A549 treated with GW870086 at 1 μM for 4 hours (cell line): Measurements from ENCODE around the gene WDTC1. TPM values are rescaled to one million over a fixed set of nuclear protein-coding genes. Genes with fewer than 3 reads are reported as not detected.

Source experiments
- total RNA-seq: library from RNA; stranded (reverse); fragments of 200-300 nt; extraction: Qiagen RNA extraction; gene quantifications from 5 replicates; pipeline ENCODE4 v1.2.3, GENCODE V29; 2022; ENCODE audit warnings: low read depth

WDTC1 gene, protein sequence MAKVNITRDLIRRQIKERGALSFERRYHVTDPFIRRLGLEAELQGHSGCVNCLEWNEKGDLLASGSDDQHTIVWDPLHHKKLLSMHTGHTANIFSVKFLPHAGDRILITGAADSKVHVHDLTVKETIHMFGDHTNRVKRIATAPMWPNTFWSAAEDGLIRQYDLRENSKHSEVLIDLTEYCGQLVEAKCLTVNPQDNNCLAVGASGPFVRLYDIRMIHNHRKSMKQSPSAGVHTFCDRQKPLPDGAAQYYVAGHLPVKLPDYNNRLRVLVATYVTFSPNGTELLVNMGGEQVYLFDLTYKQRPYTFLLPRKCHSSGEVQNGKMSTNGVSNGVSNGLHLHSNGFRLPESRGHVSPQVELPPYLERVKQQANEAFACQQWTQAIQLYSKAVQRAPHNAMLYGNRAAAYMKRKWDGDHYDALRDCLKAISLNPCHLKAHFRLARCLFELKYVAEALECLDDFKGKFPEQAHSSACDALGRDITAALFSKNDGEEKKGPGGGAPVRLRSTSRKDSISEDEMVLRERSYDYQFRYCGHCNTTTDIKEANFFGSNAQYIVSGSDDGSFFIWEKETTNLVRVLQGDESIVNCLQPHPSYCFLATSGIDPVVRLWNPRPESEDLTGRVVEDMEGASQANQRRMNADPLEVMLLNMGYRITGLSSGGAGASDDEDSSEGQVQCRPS
- 5.4 to 8.2 TPM (median 6.8 TPM) in 5 replicates for total RNA-seq

DNA sequence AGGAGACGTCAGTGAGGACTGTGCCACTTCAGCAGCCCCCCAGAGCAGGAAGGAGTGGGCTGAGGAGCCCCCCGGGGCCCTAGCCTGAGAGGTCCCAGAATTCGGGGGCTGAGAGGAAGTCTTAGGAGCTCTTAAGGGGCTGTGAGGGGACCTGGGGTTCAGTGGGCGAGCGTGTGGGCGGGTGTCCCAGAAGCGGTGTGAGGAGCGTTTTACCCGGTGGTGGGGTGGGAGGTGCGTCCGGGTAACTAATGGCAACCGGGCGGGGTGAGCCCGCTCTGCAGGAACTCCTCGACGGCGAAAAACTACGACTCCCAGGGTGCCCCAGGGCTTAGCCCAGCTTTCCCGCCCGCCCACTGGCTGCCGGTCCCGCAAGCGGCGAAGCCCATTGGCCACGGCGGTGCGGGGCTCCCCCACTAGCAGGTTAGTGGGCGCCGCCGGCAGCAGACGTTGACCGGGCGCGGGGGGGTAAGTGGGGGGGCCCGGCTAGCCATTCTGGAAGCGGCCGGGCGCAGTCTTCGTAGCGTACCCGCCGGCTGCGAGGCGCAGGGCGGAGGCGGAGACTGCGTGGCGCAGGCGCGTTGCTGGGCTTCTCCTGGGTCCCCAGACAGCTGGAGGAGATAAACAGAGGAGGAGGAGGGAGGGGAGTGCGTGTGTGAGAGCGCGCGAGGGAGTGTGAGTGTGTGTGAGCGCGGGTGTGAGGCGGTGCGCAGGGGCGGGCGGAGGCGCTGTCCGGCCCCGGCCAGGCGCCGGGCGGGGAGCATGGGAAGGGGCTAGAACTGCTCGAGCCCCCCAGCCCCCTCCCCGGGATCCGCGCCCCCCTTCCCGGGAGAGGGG lies at the start of gene WDTC1:
Gene WDTC1, plus strand, starts transcription at position 584 of the 834 bp plus-strand sequence. CDS start 26,423 bp downstream, outside the sequence.

DNA sequence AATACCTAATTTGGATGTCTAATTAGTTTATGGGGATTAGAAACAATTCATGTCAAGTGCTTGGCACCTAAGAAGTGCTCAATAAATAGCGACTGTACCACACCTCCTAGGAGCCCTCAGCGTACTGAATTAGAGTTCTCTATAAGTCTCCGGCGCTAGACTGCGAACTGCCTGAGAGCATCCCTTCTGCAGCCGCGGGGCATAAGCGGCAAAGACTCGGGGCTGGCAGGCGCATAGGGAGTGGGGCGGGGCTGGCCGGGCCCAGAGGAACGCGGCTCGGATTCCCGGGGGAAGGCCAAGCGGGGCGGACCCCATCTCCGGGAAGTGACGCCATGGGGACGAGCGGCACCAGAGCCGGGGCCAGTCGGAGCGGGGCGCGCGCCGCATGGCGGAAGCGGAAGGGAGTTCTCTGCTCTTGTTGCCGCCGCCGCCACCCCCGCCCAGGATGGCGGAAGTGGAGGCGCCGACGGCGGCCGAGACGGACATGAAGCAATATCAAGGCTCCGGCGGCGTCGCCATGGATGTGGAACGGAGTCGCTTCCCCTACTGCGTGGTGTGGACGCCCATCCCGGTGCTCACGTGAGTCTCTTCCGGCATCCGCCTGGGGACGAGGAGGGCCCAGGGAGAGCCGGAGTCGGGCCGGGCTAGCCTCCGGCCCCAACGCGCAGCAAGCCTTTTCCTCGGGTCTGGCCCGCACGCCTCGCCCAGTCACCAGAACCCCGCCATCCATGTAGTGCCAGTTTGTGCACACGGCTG lies 87.6 kb downstream of the WDTC1 start, which contains the start of gene TMEM222:
Gene TMEM222, plus strand, starts transcription at position 351 of the 756 bp plus-strand sequence. Its CDS starts 35 bp downstream, at position 386.

DNA sequence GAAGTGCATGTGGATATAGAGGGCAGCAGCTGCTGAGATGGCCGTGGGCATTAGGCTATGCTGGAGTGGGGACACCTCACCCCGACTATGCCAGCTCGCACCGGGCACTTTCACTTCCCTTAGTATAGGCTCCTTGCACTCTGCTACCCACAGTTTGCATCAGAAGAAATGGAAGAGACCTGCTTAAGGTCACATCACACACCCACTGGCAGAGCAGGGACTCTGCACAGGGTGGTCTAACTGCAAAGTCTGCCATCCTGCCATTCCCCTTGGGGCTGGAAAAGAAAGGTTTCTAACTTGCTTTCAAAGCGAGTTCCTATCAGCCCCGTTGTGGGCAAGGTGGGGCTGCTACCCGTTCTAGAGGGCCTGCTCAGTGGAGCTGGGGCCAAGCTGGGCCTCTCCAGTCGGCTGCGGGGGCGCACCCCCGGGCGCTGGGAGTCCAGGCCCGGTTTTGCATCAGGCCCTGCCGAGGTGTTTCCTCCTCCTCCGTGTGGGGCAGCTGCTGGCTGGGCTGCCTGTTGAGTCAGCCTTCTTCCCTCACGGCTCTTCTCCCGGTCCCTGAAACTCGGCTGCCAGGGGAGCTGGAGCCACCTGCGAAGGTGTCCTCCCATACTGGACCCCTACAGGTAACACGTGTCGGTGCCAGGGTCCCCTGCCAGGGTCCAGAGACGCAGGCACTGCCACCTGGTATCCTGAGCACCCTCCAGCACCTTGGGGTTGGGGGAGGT lies 107.3 kb downstream of the WDTC1 start, which contains the start of gene SYTL1:
Gene SYTL1, plus strand, starts transcription at position 498 of the 728 bp plus-strand sequence. CDS start 3,313 bp downstream, outside the sequence.

Other genes with a start within 250 kb of the WDTC1 start
- gene TRNP1, start 240.9 kb upstream of the WDTC1 start, total RNA-seq, result 182 to 276 TPM (median 255 TPM) in 5 replicates
- 0.64 to 1.5 TPM (median 1.0 TPM) in 5 replicates for gene TENT5B, start 221.8 kb upstream of the WDTC1 start, total RNA-seq
- 16.1 to 19.6 TPM (median 17.4 TPM) in 5 replicates for gene SLC9A1, start 79.5 kb upstream of the WDTC1 start, total RNA-seq
- gene TMEM222, start 87.5 kb downstream of the WDTC1 start, total RNA-seq, result 42.1 to 49.6 TPM (median 48.6 TPM) in 5 replicates
- gene SYTL1, start 107.4 kb downstream of the WDTC1 start, total RNA-seq, result 0.25 to 1.0 TPM (median 0.54 TPM) in 5 replicates
- gene MAP3K6, start 132.3 kb downstream of the WDTC1 start, total RNA-seq, result 14.5 to 18.8 TPM (median 17.6 TPM) in 5 replicates
- not detected in 5 replicates for gene FCN3, start 140.2 kb downstream of the WDTC1 start, total RNA-seq
- gene CD164L2, start 148.7 kb downstream of the WDTC1 start, total RNA-seq, result not detected in 5 replicates
- gene GPR3, start 158.0 kb downstream of the WDTC1 start, total RNA-seq, result 0.85 to 2.1 TPM (median 1.9 TPM) in 5 replicates